ENCODE measurements around the gene C13orf46.

- TF ChIP-seq CTCF (IDR thresholded peaks at IDR 0.05; ENCODE audit: poor library complexity) (no peak), EZH2 (IDR thresholded peaks at IDR 0.05; ENCODE audit: borderline replicate concordance) (no peak), EZH2phosphoT487 (IDR thresholded peaks at IDR 0.05; ENCODE audit: low read depth, severe bottlenecking, unreplicated experiment) (no peak)
Observed at GRCh38 chr13:113915786-113916329, 58.0 kb downstream of the C13orf46 start.
